OCI-LY7 (cell line): ENCODE measurements around the gene TBPL1. TPM values are rescaled to one million over a fixed set of nuclear protein-coding genes. Genes with fewer than 3 reads are reported as not detected.

Source experiments
- BruUV-seq: library from RNA; stranded (reverse); fragments of 400-500 nt; replicated peaks from 2 replicates; lab custom pipeline; 2021; lab: Mats Ljungman, UMichigan
- CTCF ChIA-PET: fragments of 300-600 bp; sonication (Branson Sonifier 250); formaldehyde crosslinking; loops from one replicate; lab custom pipeline; 2022; ENCODE audit warnings: antibody characterized with exemption; ENCODE audit not compliant: unreplicated experiment; lab: Charles Lee
- POLR2A ChIA-PET: fragments of 300-600 bp; sonication (Branson Sonifier 250); formaldehyde crosslinking; loops from one replicate; lab custom pipeline; 2022; ENCODE audit warnings: antibody characterized with exemption; lab: Charles Lee
- DNase-seq: peaks from one replicate; pipeline ENCODE4 v3.0.0-alpha.2; 2015; ENCODE audit warnings: low spot score
- H2AFZ ChIP-seq: fragments of 200-600 bp; sonication (generic), shearing (Covaris generic); 2 replicates; pipeline ENCODE4 v1.6.1; 2014; ENCODE audit warnings: mild to moderate bottlenecking, antibody characterized with exemption, low read length, moderate library complexity
- H3K27ac ChIP-seq: fragments of 200-600 bp; sonication (generic); 2 replicates; pipeline ENCODE4 v1.5.1; 2014; ENCODE audit warnings: mixed run types, low read depth, mild to moderate bottlenecking, moderate library complexity, low read length, inconsistent platforms; ENCODE audit not compliant: poor library complexity, severe bottlenecking
- H3K36me3 ChIP-seq: fragments of 200-600 bp; sonication (generic); 2 replicates; pipeline ENCODE4 v1.6.1; 2014; ENCODE audit warnings: mild to moderate bottlenecking, antibody characterized with exemption, low read length, moderate library complexity, mixed read lengths; ENCODE audit not compliant: insufficient read depth
- H3K4me1 ChIP-seq: fragments of 200-600 bp; sonication (generic); 2 replicates; pipeline ENCODE4 v1.5.1; 2014; ENCODE audit warnings: mild to moderate bottlenecking, low read length; ENCODE audit not compliant: insufficient read depth, poor library complexity, severe bottlenecking
- H3K4me2 ChIP-seq: fragments of 200-600 bp; sonication (generic); 2 replicates; pipeline ENCODE4 v1.6.1; 2014; ENCODE audit warnings: mild to moderate bottlenecking, low read length
- H3K4me3 ChIP-seq: fragments of 200-600 bp; sonication (generic); 2 replicates; pipeline ENCODE4 v1.5.1; 2014; ENCODE audit warnings: mild to moderate bottlenecking, low read depth, low read length; ENCODE audit not compliant: poor library complexity, severe bottlenecking
- H3K79me2 ChIP-seq: fragments of 200-600 bp; sonication (generic); 2 replicates; pipeline ENCODE4 v1.6.1; 2016; ENCODE audit warnings: low read depth, mild to moderate bottlenecking, low read length, moderate library complexity, mixed read lengths; ENCODE audit not compliant: insufficient read depth
- H3K9me2 ChIP-seq: fragments of 200-600 bp; sonication (generic); 2 replicates; pipeline ENCODE4 v1.6.1; 2016; ENCODE audit warnings: mild to moderate bottlenecking, low read length, mixed read lengths; ENCODE audit not compliant: insufficient read depth
- H3K9me3 ChIP-seq: fragments of 200-600 bp; sonication (generic); 2 replicates; pipeline ENCODE4 v1.6.1; 2014; ENCODE audit warnings: mild to moderate bottlenecking, mixed run types, low read length, mixed read lengths
- H4K20me1 ChIP-seq: fragments of 200-600 bp; sonication (generic); 2 replicates; pipeline ENCODE4 v1.6.1; 2014; ENCODE audit warnings: mild to moderate bottlenecking, antibody characterized with exemption, low read length, moderate library complexity, mixed read lengths; ENCODE audit not compliant: insufficient read depth
- CTCF ChIP-seq: fragments of 200-600 bp; sonication (generic); conservative IDR thresholded peaks from 2 replicates; pipeline ENCODE4 v1.5.1; 2014; ENCODE audit warnings: mild to moderate bottlenecking, antibody characterized with exemption, low read length, moderate library complexity, mixed read lengths
- EZH2phosphoT487 ChIP-seq: fragments of 200-600 bp; sonication (generic); IDR thresholded peaks from 2 replicates; pipeline ENCODE4 v1.6.1; 2018; ENCODE audit warnings: low read depth, borderline replicate concordance, mild to moderate bottlenecking, mixed run types, antibody characterized with exemption, low read length, moderate library complexity, mixed read lengths
- intact Hi-C: fragments of 100-400 bp; cut with micrococcal nuclease; formaldehyde crosslinking; loops from one replicate; pipeline ENCODE4 v1.10.0; 2022; ENCODE audit not compliant: unreplicated experiment
- total RNA-seq, 2 experiments: library from RNA; depleted of rRNA in 1 of 2; stranded (reverse); fragments of >200 nt in 1 of 2; shearing (Covaris generic) in 1 of 2; gene quantifications; 2 replicates each; pipeline ENCODE4 v1.2.3, GENCODE V29; 2014 to 2022

The TBPL1 gene
- total RNA-seq, 2 experiments from 2014 or later: 27.8 to 47.7 TPM

- CTCF ChIA-PET: no interaction called here
- intact Hi-C loops: no loop called here
- Histone ChIP-seq H3K79me2 (peaks cover 96% of the 10 kb centered on the region), H3K27ac (no peak overlapping the region), H4K20me1 (peaks cover 41% of the 10 kb centered on the region), H3K4me3 (no peak overlapping the region), H2AFZ (no peak overlapping the region), H3K4me2 (no peak overlapping the region), H3K9me2 (no peaks in the 10 kb centered on the region), H3K4me1 (peaks cover 35% of the 10 kb centered on the region), H3K9me3 (no peaks in the 10 kb centered on the region), H3K36me3 (peaks cover 14% of the 10 kb centered on the region; the same call in 1 of the 2 replicates)
- no peak for DNase-seq
- TF ChIP-seq EZH2phosphoT487: no peak
- TF ChIP-seq CTCF: no peak
- POLR2A ChIA-PET: interaction anchor here (0.7 to 7.0 kb wide), 4 partner anchors 15 to 303 kb away, joined by 3 to 57 read pairs (median 4); partner anchors contain the start of gene TBPL1
- BruUV-seq: no TSS peak
Observed at GRCh38 chr6:133969285-133969920, 16.4 kb downstream of the TBPL1 start.

DNA sequence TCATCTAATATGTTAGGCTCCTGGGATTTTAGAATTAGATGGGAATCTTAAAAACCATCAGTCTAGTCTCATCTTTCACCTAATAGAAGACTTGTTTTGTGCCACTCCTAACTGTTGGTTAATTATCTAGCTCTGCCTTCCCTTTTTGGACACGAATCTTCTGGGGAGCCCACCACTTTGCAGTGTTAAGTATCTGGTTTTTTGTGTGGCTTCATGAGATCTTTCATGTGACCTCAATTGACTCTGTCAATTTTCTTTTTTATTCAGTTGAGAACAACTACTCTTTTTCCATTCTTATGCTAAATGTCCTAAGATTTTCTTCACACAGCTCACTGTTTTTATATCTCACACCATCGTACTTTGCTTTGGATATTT lies 16.9 kb downstream of the TBPL1 start:
- no peak for TF ChIP-seq EZH2phosphoT487
- TF ChIP-seq CTCF: no peak
- Histone ChIP-seq H3K79me2 (peaks cover 96% of the 10 kb centered on the region), H3K27ac (no peak overlapping the region), H3K4me1 (peaks cover 35% of the 10 kb centered on the region), H3K9me2 (no peaks in the 10 kb centered on the region), H3K9me3 (no peaks in the 10 kb centered on the region), H4K20me1 (peaks cover 41% of the 10 kb centered on the region), H3K4me3 (no peak overlapping the region), H2AFZ (no peak overlapping the region), H3K36me3 (peaks cover 14% of the 10 kb centered on the region; the same call in 1 of the 2 replicates), H3K4me2 (no peak overlapping the region)
- ChIA-PET CTCF (no interaction called here), POLR2A (interaction anchor here (0.7 to 7.0 kb wide), 5 partner anchors 16 to 302 kb away, joined by 3 to 57 read pairs (median 3); partner anchors contain the start of gene TBPL1)
- DNase-seq: no peak
- intact Hi-C loops: no loop called here
- no TSS peak for BruUV-seq

DNA sequence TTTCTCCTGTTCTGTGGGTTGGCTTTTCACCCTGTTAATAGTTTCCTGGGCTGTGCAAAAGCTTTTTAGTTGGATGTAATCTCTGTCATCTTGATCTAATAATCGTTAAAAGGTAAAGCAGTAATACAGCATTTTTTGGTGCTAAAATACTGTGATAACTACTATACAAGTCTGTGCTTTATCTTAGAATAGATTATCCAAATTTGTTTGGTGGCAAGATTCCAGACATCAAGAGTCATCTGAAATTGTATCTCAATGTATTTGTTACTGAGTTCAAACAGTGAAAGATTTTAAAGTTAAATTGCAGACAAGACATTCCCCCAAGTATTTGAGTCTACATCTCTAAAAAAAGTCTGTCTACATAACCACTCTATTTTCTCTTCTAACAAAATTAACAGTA lies 18.8 kb downstream of the TBPL1 start:
- intact Hi-C loops: loop anchor here (2.0 kb wide), 1 partner anchor 47 kb away; no protein-coding TSS in a partner anchor
- ChIA-PET CTCF (no interaction called here), POLR2A (no interaction called here)
- no TSS peak for BruUV-seq
- H3K79me2 ChIP-seq: peaks cover 96% of the 10 kb centered on the region
- peaks cover 14% of the 10 kb centered on the region for H3K36me3 ChIP-seq
- DNase-seq: no peak
- H3K27ac ChIP-seq: no peak overlapping the region
- no peaks in the 10 kb centered on the region for H3K9me2 ChIP-seq
- H3K4me2 ChIP-seq: no peak overlapping the region
- TF ChIP-seq CTCF: no peak
- TF ChIP-seq EZH2phosphoT487: no peak
- peaks cover 22% of the 10 kb centered on the region for H3K4me1 ChIP-seq
- no peak overlapping the region for H3K4me3 ChIP-seq
- no peaks in the 10 kb centered on the region for H3K9me3 ChIP-seq
- no peak overlapping the region for H2AFZ ChIP-seq
- peaks cover 38% of the 10 kb centered on the region for H4K20me1 ChIP-seq
